A673 (cell line): ENCODE measurements around the gene APC2. TPM values are rescaled to one million over a fixed set of nuclear protein-coding genes. Genes with fewer than 3 reads are reported as not detected.
A peak's percentile ranks its signal among the peaks of the same experiment; 100 is the strongest.

Experiments used
- BruUV-seq: library from RNA; stranded (reverse); fragments of 400-500 nt; replicated peaks from 2 replicates; lab custom pipeline; 2021; lab: Mats Ljungman, UMichigan
- CTCF ChIA-PET: fragments of 300-600 bp; sonication (Branson Sonifier 250); formaldehyde crosslinking; loops from one replicate; lab custom pipeline; 2022; ENCODE audit warnings: antibody characterized with exemption; lab: Charles Lee
- POLR2A ChIA-PET: fragments of 300-600 bp; sonication (Branson Sonifier 250); formaldehyde crosslinking; loops from one replicate; lab custom pipeline; 2022; ENCODE audit warnings: antibody characterized with exemption; ENCODE audit not compliant: low non-redundant PET; lab: Charles Lee
- DNase-seq: peaks from one replicate; pipeline ENCODE4 v3.0.0-alpha.2; 2015; ENCODE audit warnings: low spot score
- H3K27ac ChIP-seq: fragments of 200-600 bp; sonication (generic); 2 replicates; pipeline ENCODE4 v1.5.1; 2016; ENCODE audit warnings: mixed run types, low read depth, mild to moderate bottlenecking, mixed read lengths, antibody characterized with exemption, low read length; ENCODE audit not compliant: poor library complexity, severe bottlenecking
- H3K27me3 ChIP-seq: fragments of 200-600 bp; sonication (generic); replicated peaks from 2 replicates; pipeline ENCODE4 v1.6.1; 2017; ENCODE audit warnings: mixed run types, low read depth, mild to moderate bottlenecking, mixed read lengths, antibody characterized with exemption, low read length; ENCODE audit not compliant: insufficient read depth, poor library complexity
- H3K36me3 ChIP-seq: fragments of 200-600 bp; sonication (generic); 2 replicates; pipeline ENCODE4 v1.6.1; 2016; ENCODE audit warnings: mixed run types, mild to moderate bottlenecking, mixed read lengths, antibody characterized with exemption, low read length; ENCODE audit not compliant: insufficient read depth, poor library complexity, severe bottlenecking
- H3K4me1 ChIP-seq: fragments of 200-600 bp; sonication (generic); 2 replicates; pipeline ENCODE4 v1.6.1; 2017; ENCODE audit warnings: mixed run types, mild to moderate bottlenecking, mixed read lengths, antibody characterized with exemption, low read length; ENCODE audit not compliant: insufficient read depth, poor library complexity, severe bottlenecking
- H3K4me3 ChIP-seq: fragments of 200-600 bp; sonication (generic); 2 replicates; pipeline ENCODE4 v1.5.1; 2016; ENCODE audit warnings: low read depth, mixed run types, mild to moderate bottlenecking, mixed read lengths, low read length; ENCODE audit not compliant: poor library complexity, severe bottlenecking
- H3K9me3 ChIP-seq: fragments of 200-600 bp; sonication (generic); 2 replicates; pipeline ENCODE4 v1.6.1; 2016; ENCODE audit warnings: mixed run types, low read depth, mild to moderate bottlenecking, mixed read lengths, antibody characterized with exemption, low read length; ENCODE audit not compliant: poor library complexity, severe bottlenecking
- EZH2 ChIP-seq: fragments of 200-600 bp; sonication (generic); IDR thresholded peaks from 2 replicates; pipeline ENCODE4 v1.6.1; 2017; ENCODE audit warnings: borderline replicate concordance, low read depth, mild to moderate bottlenecking, mixed read lengths, antibody characterized with exemption, low read length; ENCODE audit not compliant: poor library complexity, severe bottlenecking
- intact Hi-C: fragments of 100-400 bp; cut with micrococcal nuclease; formaldehyde crosslinking; loops from one replicate; pipeline ENCODE4 v1.10.0; 2022; ENCODE audit not compliant: unreplicated experiment
- total RNA-seq: library from RNA; stranded (reverse); gene quantifications from 2 replicates; pipeline ENCODE4 v1.2.3, GENCODE V29; 2021
- TF ChIP-seq, protein P1 (sequence below): fragments of 300-800, 200-600 bp; sonication (generic); conservative IDR thresholded peaks from 2 replicates; pipeline ENCODE4 v1.5.1; 2017; ENCODE audit warnings: low read depth, mild to moderate bottlenecking, antibody characterized with exemption, low read length, moderate library complexity, mixed read lengths

Gene APC2
- total RNA-seq, 1 experiment from 2014 or later = 1.3 TPM

GRCh38 chr19:1490311-1491113 is 40.6 kb downstream of the APC2 start, which contains the start of gene PCSK4:
Gene PCSK4, minus strand, starts transcription at chr19:1490350. Its CDS starts 4 bp downstream, at chr19:1490346.
- peak; percentile 98 for DNase-seq
- Histone ChIP-seq H3K27ac (peak within 1 kb of the TSS; percentile 83), H3K9me3 (no peaks in the 10 kb centered on the region), H3K36me3 (no peaks in the 10 kb centered on the region), H3K27me3 (no peaks in the 10 kb centered on the region), H3K4me1 (peaks cover 11% of the 10 kb centered on the region), H3K4me3 (peak within 1 kb of the TSS; percentile 56)
- POLR2A ChIA-PET = interaction anchor here (0.6 to 0.7 kb wide), 4 partner anchors 40 to 222 kb away, joined by 3 to 13 read pairs (median 4); partner anchors contain the start of gene CIRBP
- intact Hi-C loops = no loop called here
- CTCF ChIA-PET = interaction anchor here (0.6 to 1.0 kb wide), 4 partner anchors 36 to 181 kb away, joined by 3 to 19 read pairs (median 5); no protein-coding TSS in a partner anchor
- BruUV-seq = no TSS peak
- TF ChIP-seq EZH2 = no peak
- TF ChIP-seq, protein P1, sequence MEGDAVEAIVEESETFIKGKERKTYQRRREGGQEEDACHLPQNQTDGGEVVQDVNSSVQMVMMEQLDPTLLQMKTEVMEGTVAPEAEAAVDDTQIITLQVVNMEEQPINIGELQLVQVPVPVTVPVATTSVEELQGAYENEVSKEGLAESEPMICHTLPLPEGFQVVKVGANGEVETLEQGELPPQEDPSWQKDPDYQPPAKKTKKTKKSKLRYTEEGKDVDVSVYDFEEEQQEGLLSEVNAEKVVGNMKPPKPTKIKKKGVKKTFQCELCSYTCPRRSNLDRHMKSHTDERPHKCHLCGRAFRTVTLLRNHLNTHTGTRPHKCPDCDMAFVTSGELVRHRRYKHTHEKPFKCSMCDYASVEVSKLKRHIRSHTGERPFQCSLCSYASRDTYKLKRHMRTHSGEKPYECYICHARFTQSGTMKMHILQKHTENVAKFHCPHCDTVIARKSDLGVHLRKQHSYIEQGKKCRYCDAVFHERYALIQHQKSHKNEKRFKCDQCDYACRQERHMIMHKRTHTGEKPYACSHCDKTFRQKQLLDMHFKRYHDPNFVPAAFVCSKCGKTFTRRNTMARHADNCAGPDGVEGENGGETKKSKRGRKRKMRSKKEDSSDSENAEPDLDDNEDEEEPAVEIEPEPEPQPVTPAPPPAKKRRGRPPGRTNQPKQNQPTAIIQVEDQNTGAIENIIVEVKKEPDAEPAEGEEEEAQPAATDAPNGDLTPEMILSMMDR = no peak

GRCh38 chr19:1491114-1491848 is 41.4 kb downstream of the APC2 start, which contains the start of gene REEP6:
Gene REEP6, plus strand, starts transcription at chr19:1491181. Its CDS starts 89 bp downstream, at chr19:1491270.
- Histone ChIP-seq H3K9me3 (no peaks in the 10 kb centered on the region), H3K27ac (peak within 1 kb of the TSS; percentile 83), H3K4me3 (peak within 1 kb of the TSS; percentile 56), H3K27me3 (no peaks in the 10 kb centered on the region), H3K4me1 (peaks cover 11% of the 10 kb centered on the region), H3K36me3 (no peaks in the 10 kb centered on the region)
- no TSS peak for BruUV-seq
- ChIA-PET POLR2A (interaction anchor here (0.7 kb wide), 2 partner anchors 41 to 77 kb away, joined by 6 to 13 read pairs; no protein-coding TSS in a partner anchor), CTCF (interaction anchor here (0.6 to 1.0 kb wide), 4 partner anchors 37 to 181 kb away, joined by 3 to 19 read pairs (median 5); no protein-coding TSS in a partner anchor)
- TF ChIP-seq, protein P1 = no peak
- no peak for TF ChIP-seq EZH2
- intact Hi-C loops = no loop called here
- DNase-seq = no peak

GRCh38 chr19:1491849-1492170 is 41.9 kb downstream of the APC2 start:
- intact Hi-C loops = no loop called here
- no TSS peak for BruUV-seq
- ChIA-PET CTCF (no interaction called here), POLR2A (no interaction called here)
- Histone ChIP-seq H3K27me3 (no peaks in the 10 kb centered on the region), H3K27ac (no peak overlapping the region), H3K9me3 (no peaks in the 10 kb centered on the region), H3K4me1 (peaks cover 11% of the 10 kb centered on the region), H3K4me3 (peak overlapping the region; percentile 48), H3K36me3 (no peaks in the 10 kb centered on the region)
- no peak for DNase-seq
- TF ChIP-seq, protein P1 = no peak
- no peak for TF ChIP-seq EZH2
